C4-2B (cell line): ENCODE results near the gene PLAAT1.

Experiments
- CTCF ChIP-seq: fragments of 450-650 bp; conservative IDR thresholded peaks from 2 replicates; pipeline ENCODE4 v1.5.1; 2017; ENCODE audit warnings: mild to moderate bottlenecking
- ZFX ChIP-seq: fragments of 450-650 bp; IDR thresholded peaks from 2 replicates; pipeline ENCODE4 v1.6.1; 2017

- no peak for TF ChIP-seq ZFX
- no peak for TF ChIP-seq CTCF
Measured at GRCh38 chr3:193229851-193230420, 11.1 kb upstream of the PLAAT1 start.
